Caki2 (cell line): ENCODE measurements around the gene CDK5. TPM values are rescaled to one million over a fixed set of nuclear protein-coding genes. Genes with fewer than 3 reads are reported as not detected.
A peak's percentile ranks its signal among the peaks of the same experiment; 100 is the strongest.

Source experiments
- DNase-seq: peaks from one replicate; pipeline ENCODE4 v3.0.0-alpha.2; 2015; ENCODE audit warnings: low read depth
- in situ Hi-C: cut with HindIII; loops from 2 replicates; pipeline ENCODE4 v1.10.0; 2016; ENCODE audit warnings: low sequenced_read_pairs, low pct_unique_long_range_greater_than_20kb, mixed read lengths
- total RNA-seq: library from RNA; depleted of rRNA; stranded (reverse); fragments of >200 nt; shearing (Covaris generic); gene quantifications from 2 replicates; pipeline ENCODE4 v1.2.3, GENCODE V29; 2014; ENCODE audit warnings: low replicate concordance

CDK5 gene
- total RNA-seq, 1 experiment from 2014 or later: 37.2 TPM

DNA sequence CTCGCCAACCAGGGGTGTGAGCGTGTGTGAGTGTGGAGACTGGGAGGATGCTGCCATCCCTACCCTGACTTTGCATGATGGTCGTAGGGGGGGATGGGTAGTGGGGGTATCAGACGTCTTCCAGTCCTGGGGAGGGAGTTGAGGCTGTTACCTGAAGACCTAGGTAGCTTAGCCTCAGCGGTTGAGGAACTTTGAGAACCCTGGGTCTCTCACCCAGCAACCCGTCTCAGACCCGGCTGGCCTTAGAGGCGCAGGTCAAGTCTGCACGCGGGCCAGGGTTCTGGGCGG lies 4.4 kb upstream of the CDK5 start:
- in situ Hi-C loops: no loop called here
- no peak for DNase-seq

- no peak for DNase-seq
- in situ Hi-C loops: no loop called here
These were observed 3.8 kb upstream of the CDK5 start for GRCh38 chr7:151061213-151062110.

- peak; percentile 91 for DNase-seq
- in situ Hi-C loops: no loop called here
These were observed 2.9 kb upstream of the CDK5 start for GRCh38 chr7:151060416-151061212.

DNA sequence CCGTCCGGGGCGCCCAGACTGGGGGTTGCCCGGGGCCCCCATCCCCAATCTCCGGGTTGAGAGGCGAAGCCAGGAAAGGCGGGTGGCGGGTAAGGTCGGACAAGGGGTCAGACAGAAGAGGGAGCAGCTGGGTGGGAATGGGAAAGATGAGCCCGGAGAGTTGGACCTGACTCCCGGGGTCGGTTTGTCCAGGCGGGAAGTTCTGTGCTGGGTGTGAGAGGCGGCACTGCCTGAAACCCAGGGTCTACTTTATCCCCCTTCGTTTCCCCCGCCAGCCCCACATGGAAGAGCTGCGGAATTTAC lies 2.4 kb upstream of the CDK5 start:
- in situ Hi-C loops: no loop called here
- peak; percentile 50 for DNase-seq

DNA sequence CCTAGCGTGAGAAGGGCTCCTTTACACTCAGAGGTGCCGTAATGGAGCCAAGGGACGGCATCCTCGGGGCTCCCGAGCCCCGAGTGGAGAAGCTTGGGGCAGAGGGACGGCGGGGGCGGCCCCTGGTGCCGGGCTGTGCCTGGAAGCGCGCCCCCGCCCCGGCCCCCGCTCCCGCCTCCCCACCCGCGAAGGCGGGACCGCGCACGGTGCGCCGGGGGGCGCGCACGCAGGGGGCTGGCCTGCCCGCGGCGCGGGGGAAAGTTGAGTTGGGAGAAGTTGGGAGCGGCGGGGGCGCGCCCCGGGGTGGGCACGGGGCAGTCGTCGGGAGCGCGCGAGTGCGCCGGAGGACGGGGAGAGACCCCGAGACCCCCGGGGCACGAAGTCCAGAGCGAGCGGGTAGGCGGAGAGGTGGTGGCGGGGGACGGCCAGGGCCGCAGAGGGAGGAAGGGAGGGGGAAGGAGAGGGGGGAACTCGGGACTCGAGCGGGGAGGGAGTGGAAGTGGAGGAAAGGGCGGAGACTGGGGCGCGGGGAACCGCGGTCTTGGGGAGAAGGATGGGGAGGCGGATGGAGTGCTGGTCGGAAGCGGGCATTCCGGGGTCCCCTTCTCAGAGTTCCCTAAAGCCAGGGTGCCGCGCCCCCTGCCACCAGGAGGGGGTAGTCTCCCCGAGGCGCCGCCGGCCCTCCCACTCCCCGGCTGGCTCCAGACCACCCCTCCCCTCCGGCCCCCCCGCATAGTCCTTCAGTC lies 1.8 kb upstream of the CDK5 start, which contains the start of gene SLC4A2:
Gene SLC4A2, plus strand, starts transcription at position 223 of the 746 bp plus-strand sequence. CDS start 2,399 bp downstream, outside the sequence.
- peak; percentile 73 for DNase-seq
- in situ Hi-C loops: no loop called here

DNA sequence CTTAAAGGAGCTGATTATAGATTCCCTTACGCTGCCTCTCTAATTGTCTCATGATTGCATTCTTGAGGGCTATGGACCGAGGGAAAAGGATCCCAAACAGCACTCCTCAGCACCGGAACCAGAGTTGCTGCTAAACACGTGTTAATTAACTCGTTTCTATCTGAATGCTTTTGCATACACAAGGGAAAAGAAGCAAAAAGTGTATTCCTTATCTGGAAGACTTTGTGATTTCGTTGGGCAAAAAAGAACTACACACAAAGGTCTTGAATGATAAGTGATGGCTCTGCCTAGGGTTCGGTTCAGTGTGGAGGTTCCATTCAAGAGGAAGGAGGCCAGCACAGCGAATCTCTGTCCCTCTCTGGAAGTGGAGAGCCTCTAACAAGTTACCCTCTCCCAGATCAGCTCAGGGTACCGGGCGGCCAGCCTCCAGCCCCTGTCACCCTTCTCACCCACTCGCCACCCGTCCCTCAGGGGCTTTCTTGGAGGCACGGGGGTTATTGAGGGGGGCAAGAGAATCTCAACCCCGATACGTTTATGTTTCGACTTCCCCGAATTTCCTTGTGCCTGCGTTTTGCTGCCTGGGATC lies 1.2 kb upstream of the CDK5 start:
- no peak for DNase-seq
- in situ Hi-C loops: no loop called here

DNA sequence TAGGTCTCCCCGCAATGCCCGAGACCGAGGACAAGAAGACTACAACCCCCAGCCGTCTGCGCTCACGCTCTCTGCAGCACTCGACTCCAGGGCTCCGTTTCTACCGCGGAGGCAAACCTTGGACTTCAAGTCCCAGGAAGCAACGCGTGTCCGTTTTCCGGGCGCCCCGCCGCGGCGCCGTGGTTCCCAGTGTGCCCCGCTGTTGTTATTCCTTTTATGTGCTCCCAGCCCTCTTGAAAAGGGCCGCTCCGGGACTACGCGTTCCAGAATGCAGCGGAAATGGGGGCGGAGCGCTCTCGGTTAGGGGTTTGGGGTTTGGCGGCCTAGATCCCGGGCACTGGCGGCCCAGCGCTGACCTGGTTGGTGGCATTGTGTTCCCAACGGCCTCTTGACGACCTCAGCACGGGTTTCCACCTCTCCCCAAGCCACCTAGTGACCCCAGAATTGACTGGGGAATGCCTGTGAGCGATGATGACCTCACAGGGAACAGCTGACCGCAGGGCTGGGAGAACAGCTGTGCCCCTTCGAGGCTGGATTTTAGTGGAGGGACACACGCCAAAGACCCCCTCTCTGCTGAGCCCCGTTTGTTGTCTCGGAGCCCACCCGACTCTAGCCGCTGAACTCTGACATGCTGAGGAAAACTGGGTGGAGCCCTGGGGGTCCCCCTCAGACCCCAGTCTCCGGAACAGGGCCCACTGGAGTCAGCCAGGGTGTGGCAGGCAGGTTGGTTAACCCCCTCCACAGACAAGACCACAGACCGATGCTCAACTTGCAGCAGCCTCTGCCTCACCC lies 488 bp upstream of the CDK5 start:
- in situ Hi-C loops: no loop called here
- DNase-seq: peak; percentile 98

GRCh38 chr7:151056666-151057505 lies 811 bp downstream of the CDK5 start:
- DNase-seq: no peak
- in situ Hi-C loops: no loop called here

DNA sequence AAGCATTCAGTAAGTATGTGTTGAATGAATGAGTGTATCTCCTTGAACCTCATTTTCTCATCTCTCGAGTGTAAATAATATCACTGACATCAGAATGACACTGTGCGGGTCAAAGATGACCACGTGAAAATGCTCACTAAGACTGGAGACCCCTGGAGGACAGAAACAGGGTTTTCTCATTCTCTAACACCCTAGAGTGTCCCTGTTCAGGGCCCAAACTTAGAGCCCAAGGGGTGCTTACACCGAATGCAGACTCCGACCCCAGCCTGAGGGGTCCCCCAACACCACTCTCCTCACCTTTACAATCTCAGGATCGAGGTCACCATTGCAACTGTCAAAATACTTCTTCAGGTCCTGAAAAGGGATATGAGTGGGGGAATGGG lies 1.4 kb downstream of the CDK5 start:
- DNase-seq: no peak
- in situ Hi-C loops: no loop called here

DNA sequence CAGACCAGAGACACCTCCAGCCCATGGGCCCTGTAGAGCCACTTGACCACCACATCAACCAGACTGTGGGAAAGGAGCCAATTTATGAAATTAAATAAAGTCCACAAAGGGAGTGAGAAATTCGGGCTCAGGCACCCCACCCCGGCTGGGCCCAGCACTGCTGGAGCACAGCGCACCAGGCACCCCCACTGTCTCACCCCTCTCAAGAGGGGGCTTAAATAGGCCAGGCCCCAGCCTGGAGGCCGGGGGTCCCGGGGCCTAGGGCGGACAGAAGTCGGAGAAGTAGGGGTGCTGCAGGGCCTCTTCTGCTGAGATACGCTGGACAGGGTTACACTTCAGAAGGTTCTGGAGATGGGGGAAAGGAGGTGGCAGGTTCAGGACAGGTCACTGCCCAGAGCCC lies 3.9 kb downstream of the CDK5 start:
- in situ Hi-C loops: no loop called here
- no peak for DNase-seq

GRCh38 chr7:151053096-151053495 lies 4.6 kb downstream of the CDK5 start:
- in situ Hi-C loops: no loop called here
- no peak for DNase-seq

DNA sequence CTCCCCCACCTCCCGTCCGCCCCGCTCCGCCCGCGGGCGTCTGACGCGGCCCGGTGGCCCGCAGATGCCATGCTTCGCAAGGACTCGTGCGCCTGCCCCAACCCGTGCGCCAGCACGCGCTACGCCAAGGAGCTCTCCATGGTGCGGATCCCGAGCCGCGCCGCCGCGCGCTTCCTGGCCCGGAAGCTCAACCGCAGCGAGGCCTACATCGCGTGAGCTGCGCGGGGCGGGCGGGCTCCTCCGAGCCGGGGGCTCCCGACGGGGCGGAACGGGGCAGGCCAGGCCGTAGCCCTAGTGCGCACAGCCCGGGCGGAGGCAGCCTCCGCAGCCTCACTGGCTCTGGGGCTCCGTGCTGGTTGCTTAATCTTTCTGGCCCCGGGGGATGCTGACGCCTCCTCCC lies 6.6 kb downstream of the CDK5 start:
- in situ Hi-C loops: no loop called here
- no peak for DNase-seq

- no peak for DNase-seq
- in situ Hi-C loops: no loop called here
These were observed 8.7 kb downstream of the CDK5 start for GRCh38 chr7:151048911-151049463.

DNA sequence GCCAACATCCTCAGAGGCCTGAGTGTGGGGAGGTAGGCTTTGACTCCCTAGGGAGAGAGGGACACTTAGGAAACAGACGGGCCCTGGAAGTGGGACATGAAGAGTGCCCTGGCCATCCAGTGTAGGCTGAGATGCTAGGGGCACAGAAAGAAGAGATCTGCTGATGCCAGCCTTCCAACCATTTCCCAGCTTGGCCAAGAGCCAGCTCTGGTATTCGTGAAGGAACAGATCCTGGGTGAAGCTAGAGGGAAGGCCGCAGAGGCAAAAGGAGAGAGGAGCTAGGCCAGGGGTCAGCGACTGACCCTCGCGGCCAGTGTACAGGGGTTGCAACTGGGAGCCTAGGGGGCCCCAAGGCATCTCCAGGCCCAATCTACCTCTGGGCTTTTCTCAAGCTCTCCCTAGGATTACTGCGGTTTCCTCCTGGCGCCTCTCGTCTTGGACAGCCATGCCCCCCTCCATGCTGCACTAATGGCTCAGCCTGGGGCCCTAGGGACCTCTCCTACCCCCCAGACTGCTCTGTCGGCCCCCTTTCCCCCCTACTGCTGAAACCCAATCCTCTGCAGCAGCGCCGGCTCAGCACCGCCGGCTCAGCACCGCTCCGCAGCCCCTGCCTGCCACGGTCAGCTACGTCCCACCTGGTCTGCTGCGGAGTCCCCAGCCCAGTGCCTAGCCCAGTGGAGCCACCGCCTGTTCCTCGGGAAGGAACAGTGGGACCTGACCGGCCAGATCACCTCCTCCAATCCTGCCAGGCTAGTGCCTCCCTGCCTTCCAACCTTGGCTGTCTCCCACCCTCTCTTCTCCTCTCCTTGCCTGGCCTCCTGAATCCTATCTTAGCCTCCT lies 9.5 kb downstream of the CDK5 start, which contains the start of gene ASIC3:
Gene ASIC3, plus strand, starts transcription at position 556 of the 840 bp plus-strand sequence. CDS start 355 bp downstream, outside the sequence.
- in situ Hi-C loops: no loop called here
- DNase-seq: no peak

DNA sequence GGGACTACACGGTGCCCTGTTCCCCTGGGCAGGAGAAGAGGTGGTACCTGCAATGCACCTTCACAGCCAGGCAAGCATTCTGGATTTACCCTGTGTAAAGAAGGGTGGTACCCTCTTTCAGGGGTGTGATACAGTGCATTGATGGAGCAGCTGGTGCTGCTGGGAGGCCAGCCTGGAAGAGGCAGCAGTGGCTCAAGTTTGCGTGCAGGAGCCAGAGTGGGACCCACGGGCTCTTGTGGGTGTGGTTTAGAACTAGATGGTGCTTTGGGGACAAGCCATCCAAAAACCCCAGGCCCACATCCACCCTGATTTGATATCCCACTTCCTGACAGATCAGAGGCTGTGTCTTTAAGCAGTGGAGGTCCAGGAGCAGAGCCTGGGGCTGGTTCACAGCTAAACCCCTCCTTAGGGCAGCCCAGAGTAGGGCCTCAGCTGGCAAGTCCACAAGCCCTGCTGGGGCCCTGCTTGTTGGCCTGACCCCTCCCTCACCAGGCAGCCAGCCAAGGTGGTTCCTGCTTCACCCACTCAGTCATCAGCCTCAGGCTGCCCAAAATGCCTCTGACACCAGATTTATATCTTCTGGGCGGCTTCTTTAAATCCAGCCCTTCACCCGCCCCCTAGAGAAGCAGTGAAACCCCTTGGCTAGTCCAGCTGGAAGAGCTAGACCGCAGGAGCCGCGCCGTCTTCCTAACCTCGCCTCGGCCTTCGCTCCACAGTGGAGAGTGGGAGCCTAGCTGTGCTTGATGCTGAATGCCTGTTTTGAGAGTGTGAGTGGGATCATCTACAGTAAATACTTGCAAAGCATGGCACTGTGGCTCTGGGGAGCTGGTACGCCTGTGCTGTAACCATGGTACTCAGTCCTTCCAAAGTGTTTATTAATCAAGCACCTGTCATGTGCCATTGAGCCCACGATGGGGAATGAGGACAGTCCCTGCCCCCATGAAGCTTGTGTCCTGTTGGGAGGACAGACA lies 10.8 kb downstream of the CDK5 start:
- DNase-seq: no peak
- in situ Hi-C loops: no loop called here
